Stimulated activated CD4-positive, alpha-beta T cell treated with anti-CD3 and anti-CD28 coated beads, Interleukin-15, amount 100 ng/mL, for 24 hours (primary cell): ENCODE data around the gene PHACTR3.

Experiments used
- DNase-seq: peaks from one replicate; pipeline ENCODE4 v3.0.0-alpha.2; 2020

Gene PHACTR3

GRCh38 chr20:59764037-59764436 lies 159.7 kb downstream of the PHACTR3 start:
- no peak for DNase-seq

GRCh38 chr20:59765599-59766177 lies 161.3 kb downstream of the PHACTR3 start:
- peak; percentile 16 for DNase-seq

- no peak for DNase-seq
Observed at GRCh38 chr20:59767656-59768055, 163.3 kb downstream of the PHACTR3 start.

- DNase-seq, result no peak
Observed at GRCh38 chr20:59770270-59770669, 165.9 kb downstream of the PHACTR3 start.

- DNase-seq, result no peak
Observed at GRCh38 chr20:59770851-59771250, 166.5 kb downstream of the PHACTR3 start.

GRCh38 chr20:59771506-59772372 lies 167.4 kb downstream of the PHACTR3 start:
- no peak for DNase-seq

- DNase-seq, result no peak
Observed at GRCh38 chr20:59772373-59772705, 168.0 kb downstream of the PHACTR3 start.

GRCh38 chr20:59772931-59773913 lies 168.9 kb downstream of the PHACTR3 start:
- no peak for DNase-seq

- no peak for DNase-seq
Observed at GRCh38 chr20:59774204-59774641, 169.9 kb downstream of the PHACTR3 start.

GRCh38 chr20:59774921-59775686 lies 170.8 kb downstream of the PHACTR3 start:
- DNase-seq, result no peak

- DNase-seq, result no peak
Observed at GRCh38 chr20:59775687-59776055, 171.3 kb downstream of the PHACTR3 start.

- no peak for DNase-seq
Observed at GRCh38 chr20:59776059-59776603, 171.8 kb downstream of the PHACTR3 start.

GRCh38 chr20:59776626-59777330 lies 172.4 kb downstream of the PHACTR3 start:
- no peak for DNase-seq

GRCh38 chr20:59777331-59777725 lies 173.0 kb downstream of the PHACTR3 start:
- no peak for DNase-seq

- DNase-seq, result no peak
Observed at GRCh38 chr20:59777814-59778575, 173.7 kb downstream of the PHACTR3 start.

- DNase-seq, result no peak
Observed at GRCh38 chr20:59778615-59779200, 174.4 kb downstream of the PHACTR3 start.

GRCh38 chr20:59779656-59780380 lies 175.5 kb downstream of the PHACTR3 start:
- DNase-seq, result no peak

GRCh38 chr20:59780494-59781185 lies 176.3 kb downstream of the PHACTR3 start:
- DNase-seq, result no peak

GRCh38 chr20:59781226-59781625 lies 176.9 kb downstream of the PHACTR3 start:
- DNase-seq, result no peak
